HepG2 (cell line): ENCODE results near the gene NXN. TPM values are rescaled to one million over a fixed set of nuclear protein-coding genes. Genes with fewer than 3 reads are reported as not detected.

Experiments
- ATAC-seq: fragments of 200-7000 bp; cut with Tn5 transposase; 3 replicates; pipeline ENCODE4 v1.9.1; 2020; ENCODE audit warnings: mild to moderate bottlenecking, moderate library complexity
- BruUV-seq: library from RNA; stranded (reverse); fragments of 400-500 nt; replicated peaks from 2 replicates; lab custom pipeline; 2021; lab: Mats Ljungman, UMichigan
- CTCF ChIA-PET: fragments of 300-600 bp; formaldehyde crosslinking; extraction: SDS; loops from one replicate; lab custom pipeline; 2021; ENCODE audit warnings: low total read pairs, inconsistent platforms, low intra/inter-chr PET ratio; lab: Yijun Ruan, JAX
- POLR2A ChIA-PET: fragments of 350-600 bp; sonication (Branson Sonifier 250); formaldehyde crosslinking; loops from one replicate; lab custom pipeline; 2020; ENCODE audit warnings: antibody characterized with exemption, inconsistent platforms; lab: Yijun Ruan, JAX
- DNase-seq: peaks from one replicate; pipeline ENCODE4 v3.0.0-alpha.2; 2015; ENCODE audit warnings: low spot score
- FAIRE-seq: peaks from 3 replicates; lab custom pipeline; 2011; peaks lifted over from hg19 to GRCh38; lab: Jason Lieb, UNC
- H2AFZ ChIP-seq: one replicate; pipeline ENCODE4 v1.6.1; 2011; ENCODE audit warnings: low read length, inconsistent platforms
- H3K27ac ChIP-seq: fragments of 300-600 bp; 3 replicates; pipeline ENCODE4 v1.8.0; 2011; ENCODE audit warnings: mixed run types, mild to moderate bottlenecking, mixed read lengths, low read length, inconsistent platforms; ENCODE audit not compliant: insufficient read depth; ENCODE audit errors: extremely low read length
- H3K27me3 ChIP-seq, 2 experiments: fragments of 200-600 bp in 1 of 2; 2 replicates in 1 of 2; 3 replicates in 1 of 2; pipeline versions ENCODE4 v1.6.0 to v1.8.0; 2011; ENCODE audit warnings: low read length in 2 of 2, mild to moderate bottlenecking in 2 of 2, moderate library complexity in 2 of 2, inconsistent platforms in 1 of 2; ENCODE audit not compliant: insufficient read depth in 2 of 2, control insufficient read depth in 1 of 2
- H3K36me3 ChIP-seq, 2 experiments: fragments of 200-600 bp in 1 of 2; replicated peaks in 1 of 2; 2 replicates in 1 of 2; 3 replicates in 1 of 2; pipeline versions ENCODE4 v1.5.1 to v1.8.0; 2011; ENCODE audit warnings: low read length in 2 of 2, inconsistent platforms in 1 of 2; ENCODE audit not compliant: insufficient read depth in 2 of 2, control insufficient read depth in 1 of 2
- H3K4me1 ChIP-seq: 2 replicates; pipeline ENCODE4 v1.5.1; 2012; ENCODE audit warnings: low read length, inconsistent platforms; ENCODE audit not compliant: insufficient read depth
- H3K4me2 ChIP-seq: 2 replicates; pipeline ENCODE4 v1.6.0; 2011; ENCODE audit warnings: low read depth, low read length, inconsistent platforms
- H3K4me3 ChIP-seq, 3 experiments: fragments of 200-600 bp in 1 of 3; sonication (generic), shearing (Covaris generic) in 1 of 3; replicated peaks in 1 of 3; 2 replicates each; pipeline ENCODE4 v1.5.1; 2011 to 2016; ENCODE audit warnings: low read length in 3 of 3, inconsistent platforms in 2 of 3, low read depth in 2 of 3, mild to moderate bottlenecking in 2 of 3, control low read depth in 1 of 3, mixed read lengths in 1 of 3; ENCODE audit not compliant: insufficient read depth in 1 of 3
- H3K79me2 ChIP-seq: one replicate; pipeline ENCODE4 v1.6.1; 2011; ENCODE audit warnings: low read length, inconsistent platforms; ENCODE audit not compliant: insufficient read depth
- H3K9ac ChIP-seq: 2 replicates; pipeline ENCODE4 v1.6.0; 2011; ENCODE audit warnings: mild to moderate bottlenecking, low read depth, low read length, inconsistent platforms; ENCODE audit not compliant: insufficient read depth
- H3K9me3 ChIP-seq: 2 replicates; pipeline ENCODE4 v1.5.1; 2012; ENCODE audit warnings: mild to moderate bottlenecking, low read length
- H4K20me1 ChIP-seq: 2 replicates; pipeline ENCODE4 v1.6.0; 2011; ENCODE audit warnings: inconsistent platforms, mild to moderate bottlenecking, low read length, moderate library complexity; ENCODE audit not compliant: insufficient read depth
- CHD4 ChIP-seq: fragments of 200-600 bp; sonication (generic); IDR thresholded peaks from 2 replicates; pipeline ENCODE4 v1.7.0; 2017; ENCODE audit warnings: mild to moderate bottlenecking, low read length, borderline replicate concordance
- HOXA3 ChIP-seq: sonication (generic); formaldehyde crosslinking; IDR thresholded peaks from 2 replicates; pipeline ENCODE4 v1.5.0; 2020; ENCODE audit warnings: missing genetic modification reagents
- KDM5B ChIP-seq: sonication (generic); formaldehyde crosslinking; IDR thresholded peaks from 2 replicates; pipeline ENCODE4 v1.4.0; 2020; ENCODE audit warnings: missing genetic modification reagents, mild to moderate bottlenecking, borderline replicate concordance
- REXO4 ChIP-seq: sonication (generic); formaldehyde crosslinking; IDR thresholded peaks from 2 replicates; pipeline ENCODE4 v1.8.0; 2022; ENCODE audit warnings: missing genetic modification reagents, mild to moderate bottlenecking, borderline replicate concordance
- SMAD1 ChIP-seq: sonication (generic); formaldehyde crosslinking; IDR thresholded peaks from 2 replicates; pipeline ENCODE4 v1.4.0; 2020; ENCODE audit warnings: missing genetic modification reagents, low read depth, mild to moderate bottlenecking, borderline replicate concordance
- TP53 ChIP-seq: sonication (generic); formaldehyde crosslinking; conservative IDR thresholded peaks from 2 replicates; pipeline ENCODE4 v1.4.0; 2020; ENCODE audit warnings: missing genetic modification reagents
- U2AF1 ChIP-seq: fragments of 200-400 bp; formaldehyde crosslinking; optimal IDR thresholded peaks from 2 replicates; pipeline ENCODE3; 2017; ENCODE audit warnings: mild to moderate bottlenecking, low read depth, low read length
- ZNF543 ChIP-seq: sonication (generic); formaldehyde crosslinking; IDR thresholded peaks from 2 replicates; pipeline ENCODE4 v1.4.0; 2020; ENCODE audit warnings: mild to moderate bottlenecking, missing genetic modification reagents
- WGBS: methylation state at CpG from one replicate; pipeline ENCODE4 v1.1.6; 2017; ENCODE audit warnings: low lambda C conversion rate; 5-methylcytosine and 5-hydroxymethylcytosine counted together
- in situ Hi-C: cut with HindIII; loops from 2 replicates; pipeline ENCODE4 v1.10.0; 2017; ENCODE audit warnings: low pct_unique_long_range_greater_than_20kb; ENCODE audit not compliant: extremely low pct_ligation_motif_present
- intact Hi-C: fragments of 100-400 bp; cut with micrococcal nuclease; formaldehyde crosslinking; loops from one replicate; pipeline ENCODE4 v1.10.0; 2022; ENCODE audit not compliant: unreplicated experiment
- polyA plus RNA-seq, 8 experiments: library from polyadenylated mRNA; depleted of rRNA in 3 of 8; stranded (reverse) in 7 of 8; unstranded in 1 of 8; fragments of >200 nt; fragmentation: Illumina TruSeq in 4 of 8; extraction: Trizol in 4 of 8; gene quantifications; 2 replicates each; pipeline versions ENCODE4 v1.2.1 to v1.2.3, GENCODE V29; 2011 to 2016; ENCODE audit warnings: low read depth in 4 of 8, missing spikeins in 1 of 8, mixed read lengths in 1 of 8; ENCODE audit not compliant: insufficient read depth in 1 of 8
- total RNA-seq, 5 experiments: library from RNA; depleted of rRNA; stranded (reverse); fragments of >200 nt; fragmentation: Illumina TruSeq; extraction: Trizol; gene quantifications; 2 replicates each; pipeline ENCODE4 v1.2.3, GENCODE V29; 2016; ENCODE audit warnings: low read depth in 1 of 5
- TF ChIP-seq, protein P1 (sequence below): sonication (generic); formaldehyde crosslinking; IDR thresholded peaks from 2 replicates; pipeline ENCODE4 v1.4.0; 2020; ENCODE audit warnings: missing genetic modification reagents
- TF ChIP-seq, protein P2 (sequence below): sonication (generic); formaldehyde crosslinking; IDR thresholded peaks from 2 replicates; pipeline ENCODE4 v1.4.0; 2020; ENCODE audit warnings: mild to moderate bottlenecking, missing genetic modification reagents
- TF ChIP-seq, protein P3 (sequence below): sonication (generic); formaldehyde crosslinking; IDR thresholded peaks from 2 replicates; pipeline ENCODE4 v1.4.0; 2020; ENCODE audit warnings: missing genetic modification reagents, borderline replicate concordance
- TF ChIP-seq, protein P4 (sequence below): sonication (generic); formaldehyde crosslinking; IDR thresholded peaks from 2 replicates; pipeline ENCODE4 v1.5.0; 2020; ENCODE audit warnings: missing genetic modification reagents
- TF ChIP-seq, protein P5 (sequence below): sonication (generic); formaldehyde crosslinking; IDR thresholded peaks from 2 replicates; pipeline ENCODE4 v1.8.0; 2022; ENCODE audit warnings: missing genetic modification reagents, mild to moderate bottlenecking, borderline replicate concordance

Gene NXN
- total and polyA plus RNA-seq, 2 of the 13 experiments (the other 11 are each of a cell fraction or from before 2014, with no cell fraction given): 22.2 to 24.3 TPM

DNA sequence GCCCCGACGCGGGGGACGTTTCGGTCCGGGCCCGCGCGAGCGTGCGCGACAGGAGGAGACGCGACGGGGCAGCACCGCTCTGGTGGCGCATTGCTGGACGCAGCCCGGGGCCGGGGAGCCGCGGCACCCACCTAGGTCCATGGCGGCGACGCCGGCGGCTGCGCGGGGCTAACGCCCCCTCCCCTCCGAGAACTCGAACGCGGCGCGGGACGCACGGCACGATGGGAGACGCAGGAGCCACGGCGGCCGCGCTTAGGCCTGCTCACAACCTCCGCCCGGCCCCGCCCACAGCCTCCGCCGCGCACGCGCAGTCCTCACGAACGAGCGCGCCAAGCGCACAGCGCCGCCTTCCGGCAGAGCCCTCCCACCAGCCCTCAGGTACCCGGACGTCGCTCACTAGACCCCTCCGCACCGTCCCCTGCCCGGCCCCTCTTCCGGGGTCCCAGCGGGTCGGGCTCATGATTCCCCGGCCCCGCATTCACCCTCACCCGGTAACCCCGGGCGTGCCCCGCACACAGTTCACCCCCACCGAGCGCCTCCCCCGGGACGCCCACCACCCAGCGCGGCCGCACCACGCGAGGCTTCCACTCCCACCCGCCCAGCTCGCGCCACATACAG lies 227.5 kb downstream of the NXN start, which contains the start of gene GEMIN4 (continued):
- TF ChIP-seq TP53 (CRISPR knock-in tag): no peak
- TF ChIP-seq SMAD1: 0 out of 2 replicates have a peak, but pooled peaks have one; percentile 30
- TF ChIP-seq, protein P1, sequence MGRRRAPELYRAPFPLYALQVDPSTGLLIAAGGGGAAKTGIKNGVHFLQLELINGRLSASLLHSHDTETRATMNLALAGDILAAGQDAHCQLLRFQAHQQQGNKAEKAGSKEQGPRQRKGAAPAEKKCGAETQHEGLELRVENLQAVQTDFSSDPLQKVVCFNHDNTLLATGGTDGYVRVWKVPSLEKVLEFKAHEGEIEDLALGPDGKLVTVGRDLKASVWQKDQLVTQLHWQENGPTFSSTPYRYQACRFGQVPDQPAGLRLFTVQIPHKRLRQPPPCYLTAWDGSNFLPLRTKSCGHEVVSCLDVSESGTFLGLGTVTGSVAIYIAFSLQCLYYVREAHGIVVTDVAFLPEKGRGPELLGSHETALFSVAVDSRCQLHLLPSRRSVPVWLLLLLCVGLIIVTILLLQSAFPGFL (CRISPR knock-in tag): no peak
- TF ChIP-seq U2AF1: no peak
- TF ChIP-seq, protein P2, sequence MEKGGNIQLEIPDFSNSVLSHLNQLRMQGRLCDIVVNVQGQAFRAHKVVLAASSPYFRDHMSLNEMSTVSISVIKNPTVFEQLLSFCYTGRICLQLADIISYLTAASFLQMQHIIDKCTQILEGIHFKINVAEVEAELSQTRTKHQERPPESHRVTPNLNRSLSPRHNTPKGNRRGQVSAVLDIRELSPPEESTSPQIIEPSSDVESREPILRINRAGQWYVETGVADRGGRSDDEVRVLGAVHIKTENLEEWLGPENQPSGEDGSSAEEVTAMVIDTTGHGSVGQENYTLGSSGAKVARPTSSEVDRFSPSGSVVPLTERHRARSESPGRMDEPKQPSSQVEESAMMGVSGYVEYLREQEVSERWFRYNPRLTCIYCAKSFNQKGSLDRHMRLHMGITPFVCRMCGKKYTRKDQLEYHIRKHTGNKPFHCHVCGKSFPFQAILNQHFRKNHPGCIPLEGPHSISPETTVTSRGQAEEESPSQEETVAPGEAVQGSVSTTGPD: no peak
- TF ChIP-seq KDM5B (CRISPR knock-in tag): peak; percentile 68

DNA sequence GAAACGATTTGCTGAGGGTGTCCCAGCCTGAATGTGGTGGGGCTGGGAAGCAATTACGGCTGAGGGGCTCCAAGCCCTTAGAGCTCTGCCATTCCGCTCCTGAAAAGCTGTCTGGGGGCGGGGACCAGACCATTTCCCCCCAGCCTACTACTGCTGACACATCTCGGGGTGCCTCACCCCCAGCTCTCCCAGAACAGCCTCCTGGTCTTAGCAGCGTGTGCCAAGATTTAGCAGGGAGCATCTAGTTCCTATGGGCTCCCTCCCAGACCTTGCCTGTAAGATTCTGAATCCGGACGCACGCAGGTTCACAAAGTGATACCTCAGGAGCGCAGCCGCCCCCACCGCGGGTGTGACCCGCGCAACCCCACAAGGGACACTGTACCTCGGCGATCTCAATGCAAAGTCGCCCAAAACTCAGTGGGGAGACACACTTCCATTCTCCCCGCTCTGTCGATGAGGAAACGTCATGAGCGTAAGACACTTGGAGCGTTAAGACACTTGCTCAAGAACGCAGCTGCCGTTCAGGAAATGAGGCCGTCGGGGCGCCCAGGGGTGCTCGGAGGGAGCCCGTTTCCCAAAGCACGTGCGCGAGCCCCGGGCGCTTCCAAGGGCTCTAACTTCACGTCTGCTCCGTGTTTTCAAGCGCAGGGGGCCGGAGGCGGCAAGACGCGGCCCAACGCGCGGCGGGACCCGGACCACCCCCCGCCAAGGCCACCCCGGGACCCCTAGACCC lies 228.1 kb downstream of the NXN start:
- Histone ChIP-seq H3K4me1 (peaks cover 26% of the 10 kb centered on the region), H3K36me3 (peaks cover 10 to 19% of the 10 kb centered on the region in 2 experiments), H3K9me3 (no peaks in the 10 kb centered on the region), H3K4me2 (peak overlapping the region; percentile 85), H3K9ac (peak overlapping the region; percentile 90), H3K27ac (peak overlapping the region; percentile 72), H4K20me1 (no peaks in the 10 kb centered on the region), H2AFZ (no peak overlapping the region), H3K27me3 (no peaks in the 10 kb centered on the region), H3K79me2 (peaks cover 26% of the 10 kb centered on the region), H3K4me3 (peak overlapping the region; percentile 74 to 84 (median 78))
- 3% methylated on average over 5 of the region's 49 CpGs for WGBS
- FAIRE-seq: no peak
- intact Hi-C loops (no loop called here), in situ Hi-C loops (no loop called here)
- ChIA-PET POLR2A (interaction anchor here (0.5 kb wide), 1 partner anchor 27 kb away, joined by 3 read pairs; no protein-coding TSS in a partner anchor), CTCF (interaction anchor here (1.4 kb wide), 1 partner anchor 37 kb away, joined by 4 read pairs; the partner anchor contains the start of gene VPS53)
- BruUV-seq: TSS peak; percentile 52
- no peak for DNase-seq
- peak; percentile 28 for ATAC-seq
- TF ChIP-seq HOXA3 (CRISPR knock-in tag) (no peak), CHD4 (no peak), REXO4 (CRISPR knock-in tag) (no peak), ZNF543 (CRISPR knock-in tag) (no peak)
- TF ChIP-seq, protein P3, sequence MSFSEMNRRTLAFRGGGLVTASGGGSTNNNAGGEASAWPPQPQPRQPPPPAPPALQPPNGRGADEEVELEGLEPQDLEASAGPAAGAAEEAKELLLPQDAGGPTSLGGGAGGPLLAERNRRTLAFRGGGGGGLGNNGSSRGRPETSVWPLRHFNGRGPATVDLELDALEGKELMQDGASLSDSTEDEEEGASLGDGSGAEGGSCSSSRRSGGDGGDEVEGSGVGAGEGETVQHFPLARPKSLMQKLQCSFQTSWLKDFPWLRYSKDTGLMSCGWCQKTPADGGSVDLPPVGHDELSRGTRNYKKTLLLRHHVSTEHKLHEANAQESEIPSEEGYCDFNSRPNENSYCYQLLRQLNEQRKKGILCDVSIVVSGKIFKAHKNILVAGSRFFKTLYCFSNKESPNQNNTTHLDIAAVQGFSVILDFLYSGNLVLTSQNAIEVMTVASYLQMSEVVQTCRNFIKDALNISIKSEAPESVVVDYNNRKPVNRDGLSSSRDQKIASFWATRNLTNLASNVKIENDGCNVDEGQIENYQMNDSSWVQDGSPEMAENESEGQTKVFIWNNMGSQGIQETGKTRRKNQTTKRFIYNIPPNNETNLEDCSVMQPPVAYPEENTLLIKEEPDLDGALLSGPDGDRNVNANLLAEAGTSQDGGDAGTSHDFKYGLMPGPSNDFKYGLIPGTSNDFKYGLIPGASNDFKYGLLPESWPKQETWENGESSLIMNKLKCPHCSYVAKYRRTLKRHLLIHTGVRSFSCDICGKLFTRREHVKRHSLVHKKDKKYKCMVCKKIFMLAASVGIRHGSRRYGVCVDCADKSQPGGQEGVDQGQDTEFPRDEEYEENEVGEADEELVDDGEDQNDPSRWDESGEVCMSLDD (CRISPR knock-in tag): peak; percentile 83; the same call in 1 of the 2 replicates
- TF ChIP-seq, protein P4, sequence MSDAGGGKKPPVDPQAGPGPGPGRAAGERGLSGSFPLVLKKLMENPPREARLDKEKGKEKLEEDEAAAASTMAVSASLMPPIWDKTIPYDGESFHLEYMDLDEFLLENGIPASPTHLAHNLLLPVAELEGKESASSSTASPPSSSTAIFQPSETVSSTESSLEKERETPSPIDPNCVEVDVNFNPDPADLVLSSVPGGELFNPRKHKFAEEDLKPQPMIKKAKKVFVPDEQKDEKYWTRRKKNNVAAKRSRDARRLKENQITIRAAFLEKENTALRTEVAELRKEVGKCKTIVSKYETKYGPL (CRISPR knock-in tag): peak; percentile 11; the same call in 1 of the 2 replicates
- TF ChIP-seq, protein P5, sequence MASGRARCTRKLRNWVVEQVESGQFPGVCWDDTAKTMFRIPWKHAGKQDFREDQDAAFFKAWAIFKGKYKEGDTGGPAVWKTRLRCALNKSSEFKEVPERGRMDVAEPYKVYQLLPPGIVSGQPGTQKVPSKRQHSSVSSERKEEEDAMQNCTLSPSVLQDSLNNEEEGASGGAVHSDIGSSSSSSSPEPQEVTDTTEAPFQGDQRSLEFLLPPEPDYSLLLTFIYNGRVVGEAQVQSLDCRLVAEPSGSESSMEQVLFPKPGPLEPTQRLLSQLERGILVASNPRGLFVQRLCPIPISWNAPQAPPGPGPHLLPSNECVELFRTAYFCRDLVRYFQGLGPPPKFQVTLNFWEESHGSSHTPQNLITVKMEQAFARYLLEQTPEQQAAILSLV (CRISPR knock-in tag): peak; percentile 8; the same call in 1 of the 2 replicates
